Stimulated activated CD8-positive, alpha-beta memory T cell treated with anti-CD3 and anti-CD28 coated beads, Interleukin-7, amount 100 ng/mL, for 48 hours (primary cell): ENCODE measurements around the gene ANKMY1.
A peak's percentile ranks its signal among the peaks of the same experiment; 100 is the strongest.
"Not testable (repeated sequence)": the region's sequence is repeated elsewhere in the genome, so short reads cannot be mapped to it uniquely, and the experiment has no call there.

Experiments used
- DNase-seq, 2 donors: peaks; one replicate each; pipeline ENCODE4 v3.0.0-alpha.2; 2020; ENCODE audit warnings: low read depth in 1 of 2; ENCODE audit errors: extremely low read depth in 1 of 2

ANKMY1 gene

GRCh38 chr2:240523451-240524281 is 34.1 kb downstream of the ANKMY1 start:
- no peak for DNase-seq

DNA sequence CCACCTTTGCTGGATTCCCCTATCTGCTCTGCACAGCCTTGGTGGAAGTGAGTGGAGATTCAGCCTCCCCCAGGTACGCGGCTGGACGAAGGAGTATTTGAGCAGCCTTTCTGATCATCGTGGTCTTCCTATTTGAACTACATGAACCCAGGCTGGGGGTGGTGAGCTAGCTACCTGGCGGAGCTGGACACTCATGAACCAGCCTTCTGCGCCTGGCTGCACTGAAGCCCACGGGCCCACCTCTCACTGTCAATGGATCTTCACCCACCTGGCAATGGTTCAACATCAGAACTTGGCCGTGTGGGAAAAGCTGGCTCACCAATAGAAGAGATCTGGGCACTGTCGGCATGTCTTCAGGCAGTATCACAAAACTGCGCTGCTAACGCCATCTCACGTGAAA is 35.4 kb downstream of the ANKMY1 start:
- DNase-seq: no peak

DNA sequence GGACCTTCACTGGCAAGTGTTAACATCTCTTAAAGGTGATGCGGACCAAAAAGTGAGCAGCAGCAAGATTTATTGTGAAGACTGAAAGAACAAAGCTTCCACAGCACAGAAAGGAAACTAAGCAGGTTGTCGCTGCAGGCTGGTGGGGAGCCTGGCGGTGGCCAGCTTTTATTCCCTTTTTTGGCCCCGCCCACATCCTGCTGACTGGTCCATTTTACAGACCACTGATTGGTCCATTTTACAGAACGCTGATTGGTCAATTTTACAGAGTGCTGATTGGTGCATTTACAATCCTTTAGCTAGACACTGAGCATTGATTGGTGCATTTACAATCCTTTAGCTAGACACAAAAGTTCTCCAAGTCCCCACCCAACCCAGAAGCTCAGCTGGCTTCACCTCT is 35.9 kb downstream of the ANKMY1 start:
- not testable (repeated sequence) for DNase-seq

GRCh38 chr2:240520974-240521350 is 36.8 kb downstream of the ANKMY1 start:
- no peak for DNase-seq

GRCh38 chr2:240520130-240520973 is 37.4 kb downstream of the ANKMY1 start:
- no peak for DNase-seq

- no peak for DNase-seq
Observed at GRCh38 chr2:240519396-240520129, 38.2 kb downstream of the ANKMY1 start.

DNA sequence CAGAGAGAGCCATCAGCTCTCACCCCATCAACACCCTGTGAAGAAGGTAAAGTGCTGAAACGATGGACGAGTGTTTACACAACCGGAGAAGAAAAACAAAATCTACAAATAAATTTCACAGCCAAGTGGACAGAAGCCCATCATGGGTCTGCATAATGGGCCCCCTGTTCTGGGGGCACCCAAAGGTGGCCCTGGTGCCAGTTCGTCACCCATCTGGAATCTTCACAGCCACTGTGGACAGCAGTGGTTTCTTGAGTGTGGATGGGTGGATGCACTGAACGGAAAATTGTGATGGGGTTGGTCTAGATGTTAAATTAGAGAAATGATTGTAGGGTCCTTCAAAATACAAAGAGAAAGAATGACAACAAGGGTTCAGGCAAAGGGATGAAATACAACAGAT is 38.8 kb downstream of the ANKMY1 start:
- DNase-seq: no peak

GRCh38 chr2:240517342-240517741 is 40.4 kb downstream of the ANKMY1 start:
- DNase-seq: no peak

DNA sequence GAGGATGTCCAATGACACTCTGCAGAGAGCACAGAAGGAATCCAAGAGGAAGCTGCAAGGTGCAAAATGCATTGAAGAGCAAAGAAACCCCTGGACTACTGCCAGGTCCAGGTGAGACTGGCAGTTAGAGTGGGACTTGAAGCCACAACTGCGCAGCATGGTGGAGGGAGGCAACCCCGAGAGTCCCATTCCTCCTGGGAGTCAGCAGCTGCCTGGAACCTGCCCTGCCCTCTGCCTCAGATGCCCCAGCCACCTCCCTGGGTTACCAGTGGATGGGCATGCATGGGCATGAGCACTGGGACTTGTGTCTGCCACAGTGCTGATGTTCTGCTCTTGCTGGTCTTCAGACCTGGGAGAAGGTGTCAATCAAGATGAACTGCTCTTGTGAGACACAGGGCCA is 43.2 kb downstream of the ANKMY1 start:
- DNase-seq: no peak

DNA sequence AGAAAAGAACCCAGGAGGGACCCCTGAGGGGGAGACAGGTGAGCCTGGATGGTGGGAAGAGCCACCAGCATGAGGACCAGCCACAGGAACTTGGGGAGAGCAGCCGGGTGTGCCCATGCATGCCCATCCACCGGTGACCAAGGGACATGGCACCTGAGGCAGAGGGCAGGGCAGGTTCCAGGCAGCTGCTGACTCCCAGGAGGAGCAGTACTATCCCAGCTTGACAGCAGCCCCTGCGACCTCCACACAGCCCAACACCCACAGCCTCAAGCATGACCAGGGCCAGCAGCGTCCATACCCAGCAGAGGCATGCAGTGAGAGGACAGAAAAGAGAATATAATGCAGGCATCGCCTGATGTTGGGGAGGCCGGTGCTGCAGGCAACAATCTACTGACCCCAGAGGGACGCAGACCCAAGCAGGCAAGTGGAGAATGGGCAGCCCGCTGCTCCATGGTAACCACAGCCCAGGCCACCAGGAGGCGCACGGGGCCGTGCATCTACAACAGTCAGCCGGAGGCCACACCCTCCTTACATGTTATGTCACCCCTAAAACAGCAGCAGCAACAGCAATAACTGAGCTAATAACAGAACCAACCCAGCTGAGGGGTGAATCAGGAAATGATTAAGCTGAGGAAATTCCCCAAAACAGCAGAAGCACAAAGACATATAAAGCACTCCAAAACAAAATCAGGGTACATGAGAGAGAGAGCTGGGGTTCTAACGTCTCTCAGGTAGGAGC is 44.1 kb downstream of the ANKMY1 start:
- DNase-seq: peak; percentile 53 to 80

DNA sequence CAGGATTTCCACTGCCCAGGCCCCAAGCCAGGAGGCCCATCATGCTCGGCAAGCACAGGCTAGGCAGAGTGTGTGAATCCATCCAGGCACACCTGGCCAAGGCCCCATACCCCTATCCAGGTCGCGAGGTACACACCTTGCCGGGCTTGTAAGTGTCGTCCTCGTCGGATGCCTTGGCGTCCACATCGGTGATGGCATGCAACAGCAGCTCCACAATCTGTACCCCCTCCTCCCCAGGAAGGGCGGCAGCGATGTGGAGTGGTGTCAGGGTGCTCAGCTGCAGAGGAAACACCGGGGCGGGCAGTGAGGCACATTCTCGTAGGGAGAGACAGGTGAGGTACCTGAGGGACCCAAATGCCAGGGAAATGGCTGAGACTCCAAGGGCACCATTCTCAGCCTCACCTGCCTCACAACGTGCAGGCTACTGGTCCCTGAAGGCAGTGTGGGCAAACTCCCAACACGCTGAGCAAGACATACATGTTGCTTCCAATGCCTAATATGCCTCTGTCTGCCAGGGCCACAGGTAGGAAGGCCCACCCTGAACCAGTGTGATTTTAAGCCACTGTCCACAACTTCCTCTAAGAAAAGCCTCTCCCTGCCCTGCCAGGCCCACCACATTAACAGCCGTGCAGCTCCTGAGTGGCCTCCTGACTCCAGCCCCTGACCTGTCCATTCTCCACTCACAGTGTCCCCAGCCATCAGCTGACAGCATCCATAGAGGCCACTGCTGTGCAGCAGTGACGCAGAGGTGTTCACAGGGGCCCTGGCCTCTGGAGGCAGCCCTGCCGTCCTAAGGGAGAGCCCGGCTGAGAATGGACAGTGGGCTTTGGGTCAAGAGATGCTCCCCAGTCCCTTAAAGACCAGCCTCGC is 44.9 kb downstream of the ANKMY1 start:
- DNase-seq: no peak

DNA sequence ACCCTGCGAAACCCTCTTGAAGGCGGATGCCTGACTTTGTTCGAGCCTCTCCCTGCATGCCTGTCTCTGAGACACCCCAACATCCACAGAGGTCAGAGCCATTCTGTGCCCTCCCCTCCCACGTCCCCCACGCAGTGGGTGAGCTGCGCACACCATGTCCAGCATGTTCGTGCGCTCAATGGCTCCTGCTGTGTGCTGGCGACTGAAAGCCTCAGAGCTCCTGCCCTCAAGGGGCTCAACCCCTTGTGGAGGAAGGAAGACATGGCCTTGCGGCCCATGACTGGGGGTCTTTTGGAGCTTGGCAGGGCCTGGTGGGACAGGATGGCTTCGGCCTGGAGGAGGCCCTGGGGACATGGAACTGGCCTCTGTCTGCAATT is 45.7 kb downstream of the ANKMY1 start:
- DNase-seq: no peak

DNA sequence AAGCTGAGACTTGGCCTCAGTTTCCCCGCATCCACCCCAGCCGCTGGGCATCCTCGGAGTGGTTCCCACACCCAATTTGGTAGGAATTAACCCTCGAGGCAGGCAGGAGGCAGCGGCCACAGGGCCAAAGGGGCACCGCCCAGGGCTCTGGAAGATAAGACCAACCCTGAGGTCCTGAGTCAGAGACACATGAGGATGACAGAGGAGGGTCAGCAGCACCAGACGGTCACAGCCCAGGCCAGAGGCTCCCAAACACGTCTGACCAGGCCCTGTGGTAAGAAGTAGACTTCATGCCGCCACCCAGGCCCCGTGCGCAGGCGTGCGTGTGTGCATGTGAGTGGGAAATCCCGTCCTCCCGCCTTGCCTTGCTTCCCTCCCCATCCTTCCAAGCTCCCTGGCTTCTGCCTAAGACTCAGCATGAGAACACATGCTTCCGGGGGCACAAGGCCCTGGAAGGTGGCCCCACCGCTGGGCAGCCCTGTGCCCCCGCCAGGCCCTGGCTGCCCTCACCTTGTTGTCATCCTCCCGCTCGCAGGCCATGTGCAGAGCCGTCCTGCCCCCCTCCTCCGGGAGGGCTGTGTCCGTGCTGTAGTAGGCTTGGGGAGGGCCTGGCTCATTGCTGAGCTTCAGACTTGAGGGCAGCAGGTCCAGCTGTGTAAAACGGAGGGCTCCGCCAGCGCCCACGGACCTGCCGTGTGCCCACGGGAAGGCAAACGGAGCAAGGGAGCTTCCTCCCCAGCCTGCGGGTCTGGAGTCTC is 46.3 kb downstream of the ANKMY1 start:
- no peak for DNase-seq

DNA sequence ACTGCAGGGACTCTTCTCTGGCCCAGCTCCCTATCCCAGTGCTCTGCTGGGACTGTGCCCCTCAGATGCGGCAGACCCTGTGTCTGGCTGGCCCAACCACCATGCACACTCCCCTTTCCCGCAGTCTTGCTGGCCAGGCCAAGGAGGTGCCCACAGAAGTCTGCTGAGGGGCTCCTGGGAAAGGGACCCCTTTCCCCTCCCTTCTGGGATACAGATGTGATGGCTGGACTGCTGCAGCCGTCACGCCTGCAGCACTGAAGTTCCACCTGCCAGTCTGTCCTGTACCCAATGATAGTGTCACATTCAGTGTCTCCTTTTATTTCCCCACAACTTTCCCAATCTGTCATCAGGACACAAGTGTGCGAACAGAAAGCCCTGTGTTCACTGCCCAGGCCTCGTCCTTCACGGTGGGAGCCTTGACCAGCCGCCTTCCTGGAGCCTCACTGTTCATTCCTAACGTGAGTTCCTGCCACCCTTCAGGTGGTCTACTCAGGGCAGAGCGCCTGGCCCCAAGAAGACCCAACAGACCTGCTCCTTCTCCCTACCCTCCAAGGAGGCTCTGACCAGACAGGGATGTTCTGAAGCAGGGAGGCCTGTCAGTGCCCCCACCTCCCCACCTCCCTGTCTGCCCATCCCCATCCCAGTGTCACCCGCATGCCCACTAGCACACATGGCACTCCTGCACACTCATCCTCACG is 47.1 kb downstream of the ANKMY1 start:
- no peak for DNase-seq

DNA sequence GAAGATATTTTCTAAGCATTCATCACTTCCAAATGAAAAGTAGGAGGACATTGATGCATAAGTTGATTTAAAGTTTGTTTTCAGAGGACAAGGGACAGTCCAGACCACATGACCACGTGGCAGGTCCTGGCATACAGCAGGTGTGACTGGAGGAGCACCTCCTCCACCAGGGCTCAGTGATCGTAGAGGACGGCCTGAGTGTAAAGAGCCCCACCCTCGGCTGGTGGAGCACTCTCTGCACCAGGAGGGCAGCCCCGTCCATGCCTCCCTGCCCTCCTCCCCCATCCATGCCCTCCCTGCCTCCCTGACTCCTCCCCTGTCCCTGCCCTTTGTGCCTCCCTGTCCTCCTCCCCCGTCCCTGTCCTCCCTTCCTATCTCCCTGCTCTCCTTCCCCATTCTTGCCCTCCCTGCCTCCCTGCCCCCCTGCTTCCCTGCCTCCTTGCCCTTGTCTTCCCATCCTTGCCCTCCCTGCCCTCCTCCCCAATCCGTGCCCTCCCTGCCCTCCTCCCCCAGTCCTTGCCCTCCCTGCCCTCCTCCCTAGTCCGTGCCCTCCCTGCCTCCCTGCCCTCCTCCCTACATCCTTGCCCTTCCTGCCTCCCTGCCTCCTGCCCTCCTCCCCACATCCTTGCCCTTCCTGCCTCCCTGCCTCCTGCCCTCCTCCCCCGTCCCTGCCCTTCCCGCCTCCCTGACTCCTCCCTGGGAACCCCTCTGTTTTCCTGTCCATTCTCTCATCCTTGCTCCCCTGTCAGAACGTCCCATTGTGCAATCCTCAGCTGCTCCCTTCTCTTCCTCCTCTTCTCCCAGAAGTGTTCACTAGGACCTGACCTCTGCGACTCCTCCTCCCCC is 47.9 kb downstream of the ANKMY1 start:
- DNase-seq: no peak

GRCh38 chr2:240508832-240509545 is 48.8 kb downstream of the ANKMY1 start:
- no peak for DNase-seq

GRCh38 chr2:240507778-240508251 is 50.0 kb downstream of the ANKMY1 start:
- DNase-seq: no peak
